ENCODE measurements around the gene DHFR.

The DHFR gene

DNA sequence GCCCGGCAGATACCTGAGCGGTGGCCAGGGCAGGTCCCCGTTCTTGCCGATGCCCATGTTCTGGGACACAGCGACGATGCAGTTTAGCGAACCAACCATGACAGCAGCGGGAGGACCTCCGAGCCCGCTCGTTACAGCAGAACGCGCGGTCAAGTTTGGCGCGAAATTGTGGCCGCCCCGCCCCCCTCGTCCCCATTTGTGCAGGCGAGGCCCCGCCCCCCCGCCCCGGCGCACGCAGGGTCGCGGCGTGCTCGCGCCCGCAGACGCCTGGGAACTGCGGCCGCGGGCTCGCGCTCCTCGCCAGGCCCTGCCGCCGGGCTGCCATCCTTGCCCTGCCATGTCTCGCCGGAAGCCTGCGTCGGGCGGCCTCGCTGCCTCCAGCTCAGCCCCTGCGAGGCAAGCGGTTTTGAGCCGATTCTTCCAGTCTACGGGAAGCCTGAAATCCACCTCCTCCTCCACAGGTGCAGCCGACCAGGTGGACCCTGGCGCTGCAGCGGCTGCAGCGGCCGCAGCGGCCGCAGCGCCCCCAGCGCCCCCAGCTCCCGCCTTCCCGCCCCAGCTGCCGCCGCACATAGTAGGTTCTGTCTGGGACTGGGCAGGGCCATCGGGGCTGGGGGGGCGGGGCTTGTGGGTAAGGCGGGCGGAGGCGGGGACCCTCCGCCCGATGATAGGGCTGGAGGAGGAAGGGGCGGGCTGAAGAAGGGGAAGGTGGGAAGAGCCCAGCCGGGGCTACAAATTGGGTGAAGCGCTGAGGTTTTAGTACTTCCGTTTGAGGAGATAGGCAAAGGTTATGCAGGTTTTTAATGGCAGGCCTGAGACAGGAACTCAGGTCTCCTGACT, at the start of gene DHFR, which contains the start of gene MSH3:
TSS of gene DHFR (minus strand) at position 593 of the 840 bp plus-strand sequence. CDS start at position 99, 494 bp downstream.
TSS of gene MSH3 (plus strand) at position 262 of the 840 bp plus-strand sequence. CDS start at position 338, 76 bp downstream.
- H3K27me3 ChIP-seq (ENCODE audit: control insufficient read depth, insufficient read depth, low read length): no peaks in the 10 kb centered on the region
- H3K4me1 ChIP-seq (ENCODE audit: control insufficient read depth, insufficient read depth, low read length): peaks cover 22% of the 10 kb centered on the region
- peak within 1 kb of the TSS; percentile 97 for H3K9ac ChIP-seq (ENCODE audit: low read length)
- H3K27ac ChIP-seq (ENCODE audit: low read depth, low read length): peak within 1 kb of the TSS; percentile 95
- no peaks in the 10 kb centered on the region for H3K9me3 ChIP-seq (ENCODE audit: control insufficient read depth, insufficient read depth, low read depth, low read length)
- H3K36me3 ChIP-seq (ENCODE audit: control insufficient read depth, insufficient read depth, low read length): peaks cover 19% of the 10 kb centered on the region
- peak within 1 kb of the TSS; percentile 92 for H3K4me3 ChIP-seq (ENCODE audit: low read depth, low read length)

- no peak overlapping the region for H3K9ac ChIP-seq (ENCODE audit: low read length)
- H3K4me3 ChIP-seq (ENCODE audit: low read depth, low read length): no peak overlapping the region
- peaks cover 31% of the 10 kb centered on the region for H3K4me1 ChIP-seq (ENCODE audit: control insufficient read depth, insufficient read depth, low read length)
- peak overlapping the region; percentile 67 for H3K27ac ChIP-seq (ENCODE audit: low read depth, low read length)
- peaks cover 7% of the 10 kb centered on the region; the same call in 1 of the 2 replicates for H3K36me3 ChIP-seq (ENCODE audit: control insufficient read depth, insufficient read depth, low read length)
- H3K27me3 ChIP-seq (ENCODE audit: control insufficient read depth, insufficient read depth, low read length): no peaks in the 10 kb centered on the region
- no peaks in the 10 kb centered on the region for H3K9me3 ChIP-seq (ENCODE audit: control insufficient read depth, insufficient read depth, low read depth, low read length)
Observed at GRCh38 chr5:80704221-80704620, 49.4 kb upstream of the DHFR start.

DNA sequence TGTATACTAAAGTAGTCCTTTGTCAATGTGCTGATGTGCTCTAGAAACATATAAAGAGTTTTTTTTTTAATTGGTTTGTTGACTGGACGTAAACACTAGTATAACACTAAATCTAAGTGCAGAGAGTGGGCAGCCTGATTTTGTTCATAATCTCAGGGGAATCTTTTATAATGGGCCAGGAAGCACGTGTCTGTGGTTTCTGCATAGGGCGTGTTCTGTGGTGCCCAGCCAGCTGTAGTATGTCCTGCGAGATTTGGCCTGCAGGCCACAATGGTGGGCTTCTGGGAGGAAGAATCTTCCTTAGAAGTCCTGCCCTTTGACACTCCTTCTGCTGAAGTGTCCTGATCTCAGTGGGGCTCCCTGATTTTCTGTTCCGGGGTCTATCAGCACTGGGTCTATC, 49.0 kb upstream of the DHFR start:
- Histone ChIP-seq H3K27ac (ENCODE audit: low read depth, low read length) (peak overlapping the region; percentile 67), H3K36me3 (ENCODE audit: control insufficient read depth, insufficient read depth, low read length) (peaks cover 7% of the 10 kb centered on the region; the same call in 1 of the 2 replicates), H3K27me3 (ENCODE audit: control insufficient read depth, insufficient read depth, low read length) (no peaks in the 10 kb centered on the region), H3K9ac (ENCODE audit: low read length) (no peak overlapping the region), H3K4me1 (ENCODE audit: control insufficient read depth, insufficient read depth, low read length) (peaks cover 31% of the 10 kb centered on the region), H3K9me3 (ENCODE audit: control insufficient read depth, insufficient read depth, low read depth, low read length) (no peaks in the 10 kb centered on the region), H3K4me3 (ENCODE audit: low read depth, low read length) (no peak overlapping the region)

GRCh38 chr5:80703291-80703690, 48.5 kb upstream of the DHFR start:
- peaks cover 31% of the 10 kb centered on the region for H3K4me1 ChIP-seq (ENCODE audit: control insufficient read depth, insufficient read depth, low read length)
- no peak overlapping the region for H3K9ac ChIP-seq (ENCODE audit: low read length)
- no peaks in the 10 kb centered on the region for H3K27me3 ChIP-seq (ENCODE audit: control insufficient read depth, insufficient read depth, low read length)
- H3K36me3 ChIP-seq (ENCODE audit: control insufficient read depth, insufficient read depth, low read length): peaks cover 7% of the 10 kb centered on the region; the same call in 1 of the 2 replicates
- H3K4me3 ChIP-seq (ENCODE audit: low read depth, low read length): no peak overlapping the region
- peak overlapping the region; percentile 67; the same call in 1 of the 2 replicates for H3K27ac ChIP-seq (ENCODE audit: low read depth, low read length)
- H3K9me3 ChIP-seq (ENCODE audit: control insufficient read depth, insufficient read depth, low read depth, low read length): no peaks in the 10 kb centered on the region

- Histone ChIP-seq H3K9ac (ENCODE audit: low read length) (no peak overlapping the region), H3K36me3 (ENCODE audit: control insufficient read depth, insufficient read depth, low read length) (0 out of 2 replicates have a peak, but pooled peaks cover 3% of the 10 kb centered on the region), H3K4me1 (ENCODE audit: control insufficient read depth, insufficient read depth, low read length) (peaks cover 31% of the 10 kb centered on the region), H3K4me3 (ENCODE audit: low read depth, low read length) (no peak overlapping the region), H3K27me3 (ENCODE audit: control insufficient read depth, insufficient read depth, low read length) (no peaks in the 10 kb centered on the region), H3K27ac (ENCODE audit: low read depth, low read length) (no peak overlapping the region), H3K9me3 (ENCODE audit: control insufficient read depth, insufficient read depth, low read depth, low read length) (no peaks in the 10 kb centered on the region)
Observed at GRCh38 chr5:80701597-80701996, 46.8 kb upstream of the DHFR start.

DNA sequence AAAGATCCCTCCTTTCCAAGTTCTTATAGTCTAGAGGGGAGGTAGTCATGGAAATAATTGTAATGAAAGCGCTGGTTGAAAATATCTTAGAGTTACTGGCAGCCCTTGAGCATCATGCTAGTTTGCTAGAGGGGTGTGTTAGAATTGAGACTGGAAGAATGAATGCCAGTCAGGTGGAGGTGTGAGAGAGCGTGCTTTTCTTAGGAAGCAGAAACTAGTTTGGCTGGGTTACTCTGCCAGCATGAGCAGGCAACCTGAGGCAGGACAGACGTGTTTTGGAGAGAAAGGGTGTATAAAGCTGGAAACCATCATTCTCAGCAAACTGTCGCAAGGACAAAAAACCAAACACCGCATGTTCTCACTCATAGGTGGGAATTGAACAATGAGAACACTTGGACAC, 43.6 kb upstream of the DHFR start:
- H3K4me3 ChIP-seq (ENCODE audit: low read depth, low read length): no peak overlapping the region
- no peaks in the 10 kb centered on the region for H3K27me3 ChIP-seq (ENCODE audit: control insufficient read depth, insufficient read depth, low read length)
- no peak overlapping the region for H3K9ac ChIP-seq (ENCODE audit: low read length)
- H3K4me1 ChIP-seq (ENCODE audit: control insufficient read depth, insufficient read depth, low read length): peaks cover 14% of the 10 kb centered on the region
- no peak overlapping the region for H3K27ac ChIP-seq (ENCODE audit: low read depth, low read length)
- H3K36me3 ChIP-seq (ENCODE audit: control insufficient read depth, insufficient read depth, low read length): 0 out of 2 replicates have a peak, but pooled peaks cover 3% of the 10 kb centered on the region
- no peaks in the 10 kb centered on the region for H3K9me3 ChIP-seq (ENCODE audit: control insufficient read depth, insufficient read depth, low read depth, low read length)

GRCh38 chr5:80697100-80697499, 42.3 kb upstream of the DHFR start:
- 0 out of 2 replicates have a peak, but pooled peaks cover under 1% of the 10 kb centered on the region for H3K36me3 ChIP-seq (ENCODE audit: control insufficient read depth, insufficient read depth, low read length)
- peaks cover 7% of the 10 kb centered on the region for H3K4me1 ChIP-seq (ENCODE audit: control insufficient read depth, insufficient read depth, low read length)
- H3K9me3 ChIP-seq (ENCODE audit: control insufficient read depth, insufficient read depth, low read depth, low read length): no peaks in the 10 kb centered on the region
- no peaks in the 10 kb centered on the region for H3K27me3 ChIP-seq (ENCODE audit: control insufficient read depth, insufficient read depth, low read length)
- no peak overlapping the region for H3K9ac ChIP-seq (ENCODE audit: low read length)
- H3K27ac ChIP-seq (ENCODE audit: low read depth, low read length): no peak overlapping the region
- no peak overlapping the region for H3K4me3 ChIP-seq (ENCODE audit: low read depth, low read length)

GRCh38 chr5:80696450-80696849, 41.7 kb upstream of the DHFR start:
- no peaks in the 10 kb centered on the region for H3K36me3 ChIP-seq (ENCODE audit: control insufficient read depth, insufficient read depth, low read length)
- no peak overlapping the region for H3K4me3 ChIP-seq (ENCODE audit: low read depth, low read length)
- H3K27ac ChIP-seq (ENCODE audit: low read depth, low read length): no peak overlapping the region
- H3K9ac ChIP-seq (ENCODE audit: low read length): no peak overlapping the region
- H3K4me1 ChIP-seq (ENCODE audit: control insufficient read depth, insufficient read depth, low read length): peaks cover 3% of the 10 kb centered on the region
- no peaks in the 10 kb centered on the region for H3K27me3 ChIP-seq (ENCODE audit: control insufficient read depth, insufficient read depth, low read length)
- H3K9me3 ChIP-seq (ENCODE audit: control insufficient read depth, insufficient read depth, low read depth, low read length): no peaks in the 10 kb centered on the region

DNA sequence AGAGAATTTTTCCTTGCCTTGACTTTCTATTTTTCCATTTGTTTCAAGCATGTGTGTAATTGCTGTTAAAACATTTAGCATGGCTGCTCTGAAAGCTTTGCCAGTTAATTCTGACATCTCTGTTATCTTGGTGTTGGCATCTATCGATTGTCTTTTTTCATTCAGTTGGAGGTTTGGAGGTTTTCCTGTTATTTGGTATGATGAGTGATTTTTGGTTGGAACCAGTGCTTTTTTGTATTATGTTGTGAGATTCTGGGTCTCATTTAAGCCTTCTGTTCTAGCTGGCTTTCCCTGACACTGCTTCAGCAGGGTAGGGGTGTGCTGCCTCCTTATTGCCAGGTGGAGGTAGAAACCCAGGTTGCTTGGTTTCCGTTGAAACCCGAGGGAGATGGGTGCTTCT, 40.9 kb upstream of the DHFR start:
- Histone ChIP-seq H3K27ac (ENCODE audit: low read depth, low read length) (no peak overlapping the region), H3K36me3 (ENCODE audit: control insufficient read depth, insufficient read depth, low read length) (no peaks in the 10 kb centered on the region), H3K27me3 (ENCODE audit: control insufficient read depth, insufficient read depth, low read length) (no peaks in the 10 kb centered on the region), H3K4me3 (ENCODE audit: low read depth, low read length) (no peak overlapping the region), H3K4me1 (ENCODE audit: control insufficient read depth, insufficient read depth, low read length) (no peaks in the 10 kb centered on the region), H3K9me3 (ENCODE audit: control insufficient read depth, insufficient read depth, low read depth, low read length) (no peaks in the 10 kb centered on the region), H3K9ac (ENCODE audit: low read length) (no peak overlapping the region)

DNA sequence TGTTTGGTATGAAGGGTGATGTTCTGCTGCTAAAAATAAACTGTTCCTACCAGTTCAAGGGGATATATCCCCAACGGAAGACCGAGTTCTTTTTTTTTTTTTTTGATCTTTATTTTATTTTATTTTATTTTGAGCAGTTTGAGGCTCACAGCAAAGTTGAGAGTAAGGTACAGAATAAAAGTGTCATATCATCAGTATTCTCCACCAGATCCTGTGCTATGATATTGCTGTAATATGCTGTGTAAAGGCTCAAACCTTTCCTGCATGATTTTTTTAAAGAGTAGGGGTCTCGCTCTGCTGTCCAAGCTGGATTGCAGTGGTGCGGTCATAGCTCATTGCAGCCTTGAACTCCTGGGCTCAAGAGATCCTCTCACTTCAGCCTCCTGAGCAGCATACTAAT, 34.8 kb upstream of the DHFR start:
- peaks cover 5% of the 10 kb centered on the region; the same call in 1 of the 2 replicates for H3K4me1 ChIP-seq (ENCODE audit: control insufficient read depth, insufficient read depth, low read length)
- no peak overlapping the region for H3K9ac ChIP-seq (ENCODE audit: low read length)
- no peak overlapping the region for H3K27ac ChIP-seq (ENCODE audit: low read depth, low read length)
- H3K27me3 ChIP-seq (ENCODE audit: control insufficient read depth, insufficient read depth, low read length): no peaks in the 10 kb centered on the region
- no peaks in the 10 kb centered on the region for H3K36me3 ChIP-seq (ENCODE audit: control insufficient read depth, insufficient read depth, low read length)
- no peak overlapping the region for H3K4me3 ChIP-seq (ENCODE audit: low read depth, low read length)
- H3K9me3 ChIP-seq (ENCODE audit: control insufficient read depth, insufficient read depth, low read depth, low read length): no peaks in the 10 kb centered on the region

DNA sequence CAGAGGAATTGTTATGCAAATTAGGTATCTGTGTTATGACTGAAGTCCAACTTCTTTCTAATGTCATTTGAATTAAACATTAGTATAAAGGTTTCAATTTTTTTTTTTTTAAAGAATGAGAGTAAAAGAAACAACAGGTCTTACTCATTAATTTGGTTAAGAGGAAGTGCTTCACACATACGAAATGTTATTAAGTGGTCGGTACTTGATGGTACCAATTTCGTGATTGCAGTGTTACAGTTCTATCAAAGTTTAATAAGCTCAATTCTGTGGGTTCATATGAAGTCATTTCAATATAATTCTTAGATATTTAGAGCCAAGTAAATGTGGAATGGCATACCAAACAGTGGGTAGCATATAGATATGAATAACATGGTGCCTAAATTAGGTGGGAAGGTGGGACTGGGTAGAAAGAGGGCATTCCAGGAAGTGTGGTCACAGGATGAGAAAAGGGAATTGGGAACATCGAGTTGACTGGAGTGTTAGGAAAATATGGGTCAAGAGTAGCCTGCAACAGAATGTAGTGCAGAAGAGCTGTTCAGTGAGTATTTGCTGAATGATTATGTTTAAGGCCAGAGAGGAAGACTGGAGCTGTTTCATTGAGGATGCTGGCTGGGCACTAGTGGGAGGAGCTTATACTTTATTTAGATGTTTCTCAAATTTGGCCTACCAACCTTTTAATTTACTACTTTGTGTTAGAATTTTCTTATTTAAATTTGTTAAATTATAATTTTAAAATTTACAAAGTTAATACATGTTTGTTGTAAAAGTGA, 34.1 kb upstream of the DHFR start:
- Histone ChIP-seq H3K4me1 (ENCODE audit: control insufficient read depth, insufficient read depth, low read length) (peaks cover 5% of the 10 kb centered on the region; the same call in 1 of the 2 replicates), H3K27ac (ENCODE audit: low read depth, low read length) (no peak overlapping the region), H3K27me3 (ENCODE audit: control insufficient read depth, insufficient read depth, low read length) (no peaks in the 10 kb centered on the region), H3K9ac (ENCODE audit: low read length) (no peak overlapping the region), H3K9me3 (ENCODE audit: control insufficient read depth, insufficient read depth, low read depth, low read length) (no peaks in the 10 kb centered on the region), H3K36me3 (ENCODE audit: control insufficient read depth, insufficient read depth, low read length) (no peaks in the 10 kb centered on the region), H3K4me3 (ENCODE audit: low read depth, low read length) (no peak overlapping the region)

Data from HUES6 (cell line).